CD4-positive, alpha-beta T cell treated with Interleukin-10 for 1 hour (primary cell): ENCODE results near the gene NRSN2.

Experiments
- DNase-seq: peaks from one replicate; pipeline ENCODE4 v3.0.0-alpha.2; 2020

NRSN2 gene, protein sequence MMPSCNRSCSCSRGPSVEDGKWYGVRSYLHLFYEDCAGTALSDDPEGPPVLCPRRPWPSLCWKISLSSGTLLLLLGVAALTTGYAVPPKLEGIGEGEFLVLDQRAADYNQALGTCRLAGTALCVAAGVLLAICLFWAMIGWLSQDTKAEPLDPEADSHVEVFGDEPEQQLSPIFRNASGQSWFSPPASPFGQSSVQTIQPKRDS

DNA sequence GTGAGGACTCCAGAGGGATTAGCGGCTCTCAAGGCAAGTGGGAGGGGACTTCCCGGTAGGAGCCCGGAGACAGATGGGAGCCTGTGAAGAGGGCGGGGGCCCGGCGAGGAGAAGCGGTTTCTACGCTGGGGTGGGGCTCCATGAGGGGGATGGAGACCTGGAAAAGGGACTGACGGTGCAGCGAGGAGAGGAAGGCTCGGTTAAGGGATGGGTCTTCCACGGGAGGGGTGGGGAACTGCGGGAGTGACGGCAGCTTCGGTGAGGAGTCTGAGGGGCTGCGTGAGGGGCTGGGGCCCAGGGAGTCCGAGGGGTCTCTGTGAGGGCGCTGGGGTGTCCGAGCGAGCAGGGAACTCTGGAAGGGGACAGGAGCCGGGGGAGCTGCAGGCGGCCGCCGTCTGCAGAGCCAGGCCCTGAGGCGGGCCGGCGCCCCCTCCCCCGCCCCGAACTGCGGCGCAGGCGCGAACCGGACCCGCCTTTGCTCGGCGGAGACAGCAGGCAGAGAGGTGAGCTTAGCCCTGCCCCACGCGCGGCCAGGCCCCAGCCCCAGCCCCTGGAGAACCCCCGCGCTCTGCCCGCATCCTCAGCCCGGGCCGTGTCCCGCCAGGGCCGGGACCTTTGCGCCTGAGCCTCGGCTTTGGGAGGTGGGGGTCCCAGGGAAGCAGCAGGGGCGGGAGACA lies at the start of gene NRSN2:
NRSN2 (plus strand) TSS at position 472 of the 677 bp plus-strand sequence. CDS start 2,533 bp downstream, outside the sequence.
- DNase-seq = peak; percentile 19

DNA sequence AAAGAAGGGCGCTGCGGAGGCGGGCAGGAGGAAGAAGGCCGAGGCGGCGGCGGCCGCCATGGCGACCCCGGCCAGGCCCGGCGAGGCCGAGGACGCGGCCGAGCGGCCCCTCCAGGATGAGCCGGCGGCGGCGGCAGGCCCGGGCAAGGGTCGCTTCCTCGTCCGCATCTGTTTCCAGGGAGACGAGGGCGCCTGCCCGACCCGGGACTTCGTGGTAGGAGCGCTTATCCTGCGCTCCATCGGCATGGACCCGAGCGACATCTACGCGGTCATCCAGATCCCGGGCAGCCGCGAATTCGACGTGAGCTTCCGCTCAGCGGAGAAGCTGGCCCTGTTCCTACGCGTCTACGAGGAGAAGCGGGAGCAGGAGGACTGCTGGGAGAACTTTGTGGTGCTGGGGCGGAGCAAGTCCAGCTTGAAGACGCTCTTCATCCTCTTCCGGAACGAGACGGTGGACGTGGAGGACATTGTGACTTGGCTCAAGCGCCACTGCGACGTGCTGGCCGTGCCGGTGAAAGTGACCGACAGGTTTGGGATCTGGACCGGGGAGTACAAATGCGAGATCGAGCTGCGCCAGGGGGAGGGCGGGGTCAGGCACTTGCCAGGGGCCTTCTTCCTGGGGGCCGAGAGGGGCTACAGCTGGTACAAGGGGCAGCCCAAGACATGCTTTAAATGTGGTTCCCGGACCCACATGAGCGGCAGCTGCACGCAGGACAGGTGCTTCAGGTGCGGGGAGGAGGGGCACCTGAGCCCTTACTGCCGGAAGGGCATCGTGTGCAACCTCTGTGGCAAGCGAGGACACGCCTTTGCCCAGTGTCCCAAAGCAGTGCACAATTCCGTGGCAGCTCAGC lies 48.8 kb upstream of the NRSN2 start:
- DNase-seq = peak; percentile 54

DNA sequence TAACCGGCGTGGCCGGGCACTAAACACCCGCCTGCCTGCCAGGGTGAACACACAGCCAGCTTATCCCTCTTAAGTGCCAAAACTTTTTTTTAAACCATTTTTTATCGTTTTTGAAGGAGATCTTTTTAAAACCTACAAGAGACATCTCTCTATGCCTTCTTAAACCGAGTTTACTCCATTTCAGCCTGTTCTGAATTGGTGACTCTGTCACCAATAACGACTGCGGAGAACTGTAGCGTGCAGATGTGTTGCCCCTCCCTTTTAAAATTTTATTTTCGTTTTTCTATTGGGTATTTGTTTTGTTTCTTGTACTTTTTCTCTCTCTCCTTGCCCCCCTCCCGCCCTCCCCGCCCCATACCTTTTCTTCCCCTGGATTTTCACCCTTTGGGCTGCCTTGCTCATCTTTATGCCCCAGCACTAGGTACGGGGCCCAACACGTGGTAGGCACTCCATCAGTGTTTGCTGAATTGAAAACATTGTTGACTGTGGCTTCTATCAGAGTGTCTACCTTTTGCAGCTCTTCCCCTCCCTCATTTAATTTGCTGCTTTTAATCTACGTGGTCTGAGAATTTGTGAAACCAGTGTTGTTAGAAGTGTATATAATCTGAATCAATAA lies 48.0 kb upstream of the NRSN2 start:
- DNase-seq = no peak

DNA sequence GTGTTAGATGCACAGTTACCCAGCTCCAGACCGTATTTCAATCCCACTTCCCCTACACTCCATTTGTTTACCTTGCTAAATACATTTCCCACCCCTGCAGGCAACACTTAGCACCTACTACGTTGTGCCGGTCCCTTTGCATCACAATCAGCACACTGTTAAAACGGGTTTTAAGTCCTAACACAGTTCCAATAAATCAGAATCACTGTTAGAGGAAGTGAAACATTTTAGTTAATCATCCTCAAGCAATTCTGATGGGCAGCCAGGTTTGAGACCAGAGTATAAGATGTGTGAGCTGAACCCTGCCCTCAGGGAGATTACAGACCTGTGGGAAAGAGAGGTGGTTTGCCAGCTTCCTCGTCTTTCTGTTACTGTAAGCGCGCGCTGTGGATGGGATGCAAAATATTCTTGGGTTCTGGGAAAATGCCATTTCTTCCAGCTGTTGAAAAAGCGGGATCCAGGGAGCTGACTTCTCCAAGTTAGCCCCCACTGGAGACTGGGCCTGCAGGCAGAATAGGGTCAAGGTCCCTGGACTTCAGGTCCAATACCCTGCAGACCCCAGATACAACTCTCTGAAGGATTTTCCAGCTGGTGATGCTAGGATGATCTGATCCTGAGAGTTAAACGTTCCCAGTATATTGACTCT lies 46.4 kb upstream of the NRSN2 start:
- DNase-seq = no peak

DNA sequence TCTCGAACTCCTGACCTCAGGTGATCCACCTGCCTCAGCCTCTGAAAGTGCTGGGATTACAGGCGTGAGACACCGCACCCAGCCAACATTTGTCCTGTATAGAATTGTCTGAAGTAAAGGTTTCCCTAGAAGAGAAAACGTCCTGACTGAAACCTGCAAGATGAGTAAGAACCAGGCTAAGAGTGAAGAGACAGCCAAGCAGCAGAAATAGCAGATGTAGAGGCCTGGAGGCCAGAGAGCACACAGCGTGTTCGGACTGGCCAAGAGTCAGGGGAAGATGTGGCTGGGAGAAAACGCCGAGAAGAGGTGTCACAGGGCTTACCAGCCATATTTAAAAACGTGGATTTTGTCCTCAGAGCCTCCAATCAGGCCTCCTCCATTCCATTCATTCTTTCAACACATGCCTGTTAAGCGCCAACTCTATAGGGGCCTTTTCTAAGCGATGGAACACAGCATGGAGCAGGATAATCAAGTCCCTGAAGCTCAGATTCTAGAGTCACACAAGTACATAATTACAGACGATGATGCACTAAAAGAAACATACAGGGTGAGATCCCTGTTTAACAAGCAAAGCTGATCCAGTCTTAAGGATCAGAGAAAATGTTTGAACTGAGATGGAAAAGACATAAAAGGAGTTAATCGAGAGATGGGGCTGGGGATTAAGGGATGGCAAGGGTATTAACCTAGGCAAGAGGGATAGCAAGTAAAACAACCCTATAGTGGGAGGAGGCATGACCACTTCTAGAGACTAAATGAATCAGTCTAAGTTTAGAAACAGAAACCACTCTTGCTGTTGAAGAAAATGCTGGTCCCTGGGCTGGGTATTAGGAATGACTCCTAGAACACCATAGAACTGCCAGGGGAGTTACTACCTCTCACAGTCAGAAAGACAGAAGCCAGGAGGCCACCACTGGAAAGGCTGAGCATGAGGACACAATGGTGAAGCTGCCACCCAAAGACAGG lies 44.7 kb upstream of the NRSN2 start:
- no peak for DNase-seq

DNA sequence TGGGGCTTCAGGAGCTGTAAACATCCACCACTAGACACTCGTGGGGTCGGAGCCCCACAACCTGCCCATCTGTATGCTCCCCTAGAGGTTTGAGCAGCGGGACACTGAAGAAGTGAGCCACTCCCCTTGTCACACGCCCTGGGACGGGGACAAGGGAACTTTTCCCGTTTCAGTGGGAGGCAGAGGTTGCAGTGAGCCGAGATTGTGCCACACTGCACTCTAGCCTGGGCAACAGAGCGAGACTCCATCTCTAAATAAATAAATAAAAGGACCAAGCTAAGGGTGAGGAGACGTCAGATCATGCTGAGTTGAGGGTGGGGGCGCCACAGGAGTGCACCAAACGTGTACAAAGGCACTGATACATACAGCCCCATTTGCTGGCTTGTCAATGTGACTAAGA lies 41.2 kb upstream of the NRSN2 start:
- no peak for DNase-seq

DNA sequence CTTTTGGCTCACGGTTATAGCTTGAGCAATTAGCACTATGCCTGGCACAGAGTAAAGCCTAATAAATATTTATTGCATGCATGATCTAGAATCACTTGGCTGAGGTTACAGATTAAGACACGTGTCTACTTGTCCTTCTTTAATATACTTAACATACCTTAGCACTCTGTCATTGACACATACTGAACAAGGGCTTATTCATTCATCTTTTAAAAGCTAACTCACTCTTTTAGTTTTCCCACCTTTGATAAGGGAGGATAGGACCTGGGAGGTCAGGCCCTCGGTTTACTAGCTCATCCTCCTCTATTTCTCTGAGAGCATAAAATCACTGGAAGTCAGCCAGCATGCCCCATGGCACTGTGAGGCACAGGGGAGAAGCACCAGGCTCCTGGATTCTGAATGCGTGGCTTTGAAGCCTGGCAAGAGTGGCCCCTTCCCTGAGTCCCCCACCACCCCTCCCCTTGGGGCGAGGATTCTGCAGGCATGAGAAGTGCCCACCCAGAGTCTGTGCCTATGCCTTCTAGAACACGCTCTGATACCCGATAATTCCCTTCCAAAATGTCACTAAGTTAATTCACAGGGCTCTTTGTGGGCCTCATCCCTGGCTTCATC lies 38.4 kb upstream of the NRSN2 start:
- DNase-seq = no peak

DNA sequence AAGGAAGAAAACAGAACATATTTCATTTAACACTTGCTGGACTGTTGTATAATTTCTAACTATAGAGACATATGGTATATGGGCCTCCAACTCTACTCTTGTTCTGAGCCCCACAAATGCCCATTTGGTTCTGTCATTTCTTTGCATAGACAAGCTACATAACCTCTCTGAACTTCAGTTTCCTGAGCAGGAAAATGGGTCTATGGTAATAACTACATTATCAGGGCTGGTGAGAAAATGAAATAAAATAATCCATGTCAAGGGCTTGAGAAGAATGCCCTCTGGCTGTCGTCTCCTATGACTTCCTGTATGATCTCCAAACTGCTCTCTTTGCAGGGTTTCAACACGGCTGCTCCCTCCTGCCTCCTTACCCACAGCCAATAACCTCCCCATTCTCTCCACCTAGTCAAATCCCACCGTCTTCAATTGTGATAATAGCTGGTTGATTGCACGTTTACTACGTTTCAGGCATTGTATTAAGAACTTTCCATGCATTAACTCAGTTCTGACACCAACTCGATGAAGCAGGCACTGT lies 37.5 kb upstream of the NRSN2 start:
- DNase-seq = no peak

DNA sequence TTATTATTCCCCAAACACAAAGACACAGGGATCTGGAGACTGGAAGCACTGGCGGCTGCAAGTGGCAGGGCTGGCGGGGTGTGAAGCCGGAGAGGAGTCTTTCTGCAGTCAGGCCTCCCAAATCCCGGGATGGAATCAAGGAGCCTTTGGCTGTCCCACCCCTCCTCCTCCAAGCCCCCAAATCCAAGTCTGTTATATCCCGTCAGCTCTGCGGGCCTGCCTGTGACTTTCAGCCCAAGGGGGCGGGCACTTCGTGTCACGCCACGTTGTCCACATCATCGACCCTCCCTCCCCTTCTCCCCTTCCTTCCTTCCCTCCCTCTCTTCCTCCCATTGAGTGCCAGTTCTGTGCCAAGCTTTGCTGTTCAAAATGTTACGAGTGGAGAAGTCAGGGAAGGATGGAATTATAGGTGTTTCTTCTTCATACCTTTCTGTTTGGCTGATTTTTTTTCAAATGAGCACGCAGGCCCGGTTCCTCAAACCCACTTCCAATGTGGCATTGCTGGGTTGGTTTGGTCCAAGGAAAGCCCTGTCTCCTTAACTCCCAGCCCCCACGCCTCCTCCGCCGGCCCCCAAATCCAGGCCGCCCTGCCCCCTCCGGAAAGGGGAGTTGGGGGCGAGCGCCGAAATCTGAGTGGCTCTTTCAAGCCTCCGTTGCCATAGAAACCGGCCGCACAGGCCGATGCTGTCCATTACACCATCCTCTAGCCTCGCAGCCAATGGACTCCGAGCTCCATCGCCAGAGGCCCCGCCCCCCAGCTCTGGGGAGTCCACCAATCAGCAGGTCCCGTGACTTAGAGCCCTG lies 36.9 kb upstream of the NRSN2 start:
- DNase-seq = peak; percentile 83

DNA sequence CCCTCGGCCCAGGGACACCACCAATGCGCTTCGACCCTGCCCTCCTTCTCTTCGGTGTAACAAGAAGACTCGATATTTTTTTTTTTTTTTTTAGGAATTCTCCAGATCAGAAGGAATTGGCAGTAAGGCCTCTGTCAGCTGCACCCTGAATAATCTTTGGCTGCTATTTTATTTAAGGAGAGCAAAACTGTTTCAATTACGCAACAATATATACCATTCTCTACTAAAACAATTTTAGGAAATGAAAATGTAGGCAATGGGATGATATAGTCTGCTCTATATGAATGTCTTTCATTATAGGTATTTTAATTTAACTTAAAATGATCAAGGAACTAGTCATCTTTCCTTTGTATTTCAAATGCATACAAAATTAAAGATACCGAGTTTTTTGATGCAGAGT lies 36.3 kb upstream of the NRSN2 start:
- DNase-seq = no peak

DNA sequence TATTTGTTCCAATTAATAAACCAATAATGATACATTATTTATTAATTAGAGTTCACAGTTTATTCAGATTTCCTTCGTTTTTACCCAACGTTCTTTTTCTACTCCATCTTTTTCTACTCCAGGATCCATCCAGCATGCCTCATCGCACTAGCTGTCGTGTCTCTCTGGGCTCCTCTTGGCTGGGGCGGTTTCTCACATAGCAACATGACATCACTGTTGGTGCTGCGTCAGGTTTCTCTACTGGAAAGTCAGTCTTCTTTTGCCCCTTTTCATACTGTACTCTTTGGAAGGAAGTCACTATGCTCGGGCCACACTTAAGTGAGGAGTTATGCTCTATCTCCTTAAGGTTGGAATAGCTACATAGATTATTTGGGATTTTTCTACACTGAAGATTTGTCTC lies 35.3 kb upstream of the NRSN2 start:
- DNase-seq = no peak

DNA sequence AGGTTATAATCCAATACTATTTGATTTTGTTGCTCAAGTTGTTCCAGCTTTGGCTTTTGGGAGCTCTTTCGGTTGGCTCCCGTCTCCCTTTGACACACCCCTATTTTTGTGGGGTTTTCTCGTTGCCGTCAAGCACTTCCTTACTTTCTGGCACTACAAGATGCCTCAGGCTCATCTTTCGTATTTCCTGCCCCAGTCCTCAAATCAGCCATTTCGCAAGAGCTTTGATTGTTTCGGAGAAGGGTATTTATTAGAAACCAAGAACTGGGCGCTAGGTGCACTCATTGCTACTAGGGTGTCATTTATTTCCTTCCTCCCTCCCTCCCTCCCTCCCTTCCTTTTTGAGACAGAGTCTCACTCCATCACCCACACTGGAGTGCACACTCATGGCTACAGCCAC lies 34.8 kb upstream of the NRSN2 start:
- no peak for DNase-seq

DNA sequence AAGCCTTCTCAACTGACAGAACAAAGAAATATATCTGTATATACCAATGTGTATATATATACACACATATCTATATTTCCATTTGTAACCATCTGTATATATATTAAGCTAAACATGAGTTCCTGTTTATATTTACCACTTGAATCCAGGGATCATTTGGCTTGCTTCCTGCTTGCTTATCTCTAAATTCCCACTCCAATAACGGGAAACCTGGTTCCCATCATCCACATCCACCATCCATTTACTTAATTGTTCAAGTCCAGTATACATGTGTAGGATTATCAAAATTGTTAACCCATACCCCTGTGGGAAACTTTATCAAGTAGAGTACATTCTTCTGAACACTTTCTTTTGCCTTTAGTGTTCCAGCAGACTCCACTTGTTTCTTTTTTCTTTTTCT lies 34.0 kb upstream of the NRSN2 start:
- no peak for DNase-seq

DNA sequence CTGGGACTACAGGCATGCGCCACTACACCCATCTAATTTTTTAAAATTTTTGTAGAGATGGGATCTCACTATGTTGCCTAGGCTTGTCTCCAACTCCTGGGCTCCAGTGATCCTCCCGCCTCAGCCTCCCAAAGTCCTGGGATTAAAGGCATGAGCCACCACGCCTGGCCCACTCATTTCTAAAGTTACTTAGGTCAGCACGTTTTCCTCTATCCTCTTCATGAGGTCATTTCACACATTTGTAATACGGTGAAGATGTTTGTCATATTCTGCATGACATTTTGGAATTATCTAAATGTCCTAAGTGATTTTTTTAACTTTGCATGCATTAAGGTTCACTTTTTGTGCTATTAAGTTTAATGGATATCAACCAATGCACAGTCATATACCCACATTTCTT lies 33.5 kb upstream of the NRSN2 start:
- no peak for DNase-seq

DNA sequence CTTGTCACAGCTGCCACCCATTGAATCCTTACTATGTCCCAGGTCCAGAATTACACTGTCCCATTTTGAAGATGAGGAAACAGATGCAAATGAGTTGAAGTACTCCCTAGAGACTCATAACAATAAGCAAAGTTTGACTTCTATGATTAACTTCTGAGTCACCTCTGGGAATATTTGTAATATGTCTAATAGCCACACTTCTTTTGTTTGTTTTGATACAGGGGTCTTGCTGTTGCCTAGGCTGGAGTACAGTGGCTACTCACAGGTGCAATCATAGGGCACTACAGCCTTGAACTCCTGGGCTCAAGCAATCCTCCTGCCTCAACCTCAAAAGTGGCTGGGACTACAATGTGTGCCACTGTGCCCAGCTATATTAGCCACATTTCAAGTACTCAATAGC lies 33.0 kb upstream of the NRSN2 start:
- DNase-seq = no peak

DNA sequence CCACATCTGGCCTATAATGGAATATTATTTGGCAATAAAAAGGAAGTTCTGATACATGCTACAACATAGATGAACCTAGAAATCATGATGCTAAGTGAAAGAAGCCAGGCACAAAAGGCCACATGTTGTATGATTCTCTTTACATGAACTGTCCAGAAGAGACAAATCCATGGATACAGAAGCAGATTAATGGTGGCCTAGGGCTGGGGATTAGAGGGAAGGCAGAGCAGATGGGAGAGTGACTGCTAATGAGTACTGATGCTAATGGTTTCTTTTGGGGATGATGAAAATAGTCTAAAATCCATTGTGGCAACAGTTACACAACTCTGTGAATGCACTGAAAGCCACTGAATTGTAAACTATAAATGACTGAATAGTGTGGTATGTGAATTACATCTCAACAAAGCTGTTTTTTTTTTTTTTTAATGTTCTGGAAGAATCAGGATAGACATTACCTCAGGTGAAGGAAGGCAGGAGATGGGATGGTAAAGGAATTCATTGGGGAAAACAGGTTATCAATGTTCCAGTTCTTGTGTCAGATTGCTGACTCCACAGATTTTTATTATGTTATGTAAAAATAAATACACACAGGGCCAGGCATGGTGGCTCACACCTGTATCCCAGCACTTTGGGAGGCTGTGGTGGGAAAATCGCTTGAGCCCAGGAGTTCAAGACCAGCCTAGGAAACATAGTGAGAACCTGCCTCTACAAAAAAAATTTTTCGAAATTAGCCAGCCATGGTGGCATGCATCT lies 30.4 kb upstream of the NRSN2 start:
- no peak for DNase-seq

DNA sequence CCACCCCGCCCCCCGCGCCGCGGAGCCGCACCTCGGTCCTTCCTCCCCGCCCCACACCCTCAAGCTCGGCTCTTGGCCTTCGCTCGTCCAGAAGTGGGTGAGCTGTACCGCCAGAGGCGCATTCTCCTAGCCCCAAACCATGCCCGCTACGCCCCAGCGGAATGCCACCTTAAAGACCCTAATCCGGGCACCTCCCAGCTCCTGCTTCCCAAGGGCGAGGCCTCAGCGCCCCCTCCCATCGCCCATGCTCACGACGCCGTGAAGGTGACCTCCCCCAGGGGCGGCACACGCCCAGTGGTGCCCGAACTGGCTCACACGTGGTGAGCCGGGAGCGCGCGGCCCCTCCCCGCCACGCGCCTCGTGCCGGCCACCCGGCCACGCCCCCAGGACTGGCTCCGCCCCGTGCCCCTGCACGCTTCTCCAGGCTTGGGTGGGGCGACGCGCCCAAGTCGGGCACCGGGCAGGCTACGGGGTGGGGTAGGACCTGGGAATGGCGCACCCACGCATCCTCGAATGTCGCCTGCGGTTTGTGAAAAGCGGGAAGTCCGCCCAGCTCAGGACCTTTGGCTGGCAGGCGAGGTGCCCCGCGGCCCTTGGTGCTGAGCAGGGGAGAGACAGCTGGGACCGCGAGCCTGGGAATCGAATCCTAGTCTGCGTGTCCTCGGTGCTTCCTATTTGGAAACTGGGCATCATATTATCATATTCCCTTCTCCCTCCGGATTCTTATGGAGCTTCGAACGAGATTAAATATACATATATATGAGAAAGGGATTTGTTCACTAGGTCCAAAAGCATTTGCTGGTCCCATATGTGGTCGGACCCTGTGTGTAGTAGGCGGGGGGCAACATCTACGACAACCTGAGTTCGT lies 22.5 kb upstream of the NRSN2 start:
- DNase-seq = peak; percentile 90
